GM18907 (cell line): ENCODE data around the gene OR9G4.
A peak's percentile ranks its signal among the peaks of the same experiment; 100 is the strongest.

Experiments
- ATAC-seq: cut with Tn5 transposase; IDR thresholded peaks from one replicate; pipeline ENCODE4 v1.9.1; 2021; ENCODE audit warnings: mild to moderate bottlenecking, moderate library complexity; ENCODE audit not compliant: unreplicated experiment

OR9G4 gene

GRCh38 chr11:56748597-56748996 is at the start of gene OR9G4:
Gene OR9G4 (minus strand): TSS chr11:56748697. CDS start chr11:56743766, 4,931 bp downstream.
- ATAC-seq, result no peak

GRCh38 chr11:56783448-56784041 is 35.0 kb upstream of the OR9G4 start:
- no peak for ATAC-seq

GRCh38 chr11:56782167-56782847 is 33.8 kb upstream of the OR9G4 start:
- ATAC-seq, result peak; percentile 78

- ATAC-seq, result no peak
Observed at GRCh38 chr11:56776809-56777208, 28.3 kb upstream of the OR9G4 start.

- ATAC-seq, result no peak
Observed at GRCh38 chr11:56764976-56765375, 16.5 kb upstream of the OR9G4 start.

- ATAC-seq, result no peak
Observed at GRCh38 chr11:56751480-56751879, 3.0 kb upstream of the OR9G4 start.

- ATAC-seq, result no peak
Observed at GRCh38 chr11:56750190-56750589, 1.7 kb upstream of the OR9G4 start.

- ATAC-seq, result no peak
Observed at GRCh38 chr11:56740886-56741285, 7.6 kb downstream of the OR9G4 start.

GRCh38 chr11:56740107-56740506 is 8.4 kb downstream of the OR9G4 start:
- no peak for ATAC-seq

- no peak for ATAC-seq
Observed at GRCh38 chr11:56720513-56720912, 28.0 kb downstream of the OR9G4 start.

GRCh38 chr11:56716379-56716854 is 32.1 kb downstream of the OR9G4 start:
- no peak for ATAC-seq

GRCh38 chr11:56714206-56714605 is 34.3 kb downstream of the OR9G4 start:
- no peak for ATAC-seq

- ATAC-seq, result no peak
Observed at GRCh38 chr11:56706486-56706885, 42.0 kb downstream of the OR9G4 start.

- ATAC-seq, result no peak
Observed at GRCh38 chr11:56705784-56706396, 42.6 kb downstream of the OR9G4 start.

GRCh38 chr11:56700914-56701485 is 47.5 kb downstream of the OR9G4 start:
- no peak for ATAC-seq

- no peak for ATAC-seq
Observed at GRCh38 chr11:56700242-56700913, 48.1 kb downstream of the OR9G4 start.

GRCh38 chr11:56698795-56699194 is 49.7 kb downstream of the OR9G4 start, which contains the start of gene OR9G1:
Gene OR9G1 (plus strand): TSS chr11:56699095. CDS start chr11:56700388, 1,293 bp downstream.
- ATAC-seq, result no peak

GRCh38 chr11:56693428-56693827 is 55.1 kb downstream of the OR9G4 start:
- no peak for ATAC-seq
